CD14-positive monocyte (primary cell): ENCODE data around the gene INPP5A. TPM values are rescaled to one million over a fixed set of nuclear protein-coding genes. Genes with fewer than 3 reads are reported as not detected.

ENCODE experiments used
- DNase-seq, 3 donors: peaks; one replicate each; pipeline ENCODE4 v3.0.0-alpha.2; 2011 to 2022
- H2AFZ ChIP-seq: 2 replicates; pipeline ENCODE4 v1.6.0; 2012; ENCODE audit warnings: mild to moderate bottlenecking, low read depth, low read length, inconsistent platforms; ENCODE audit not compliant: insufficient read depth, poor library complexity, severe bottlenecking
- H3K27ac ChIP-seq, 2 donors: 1 replicate in 1 of 2; 2 replicates in 1 of 2; pipeline ENCODE4 v1.5.1; 2012 to 2013; ENCODE audit warnings: low read length in 2 of 2, control low read depth in 1 of 2, inconsistent platforms in 1 of 2, low read depth in 1 of 2, mild to moderate bottlenecking in 1 of 2
- H3K27me3 ChIP-seq, 2 donors: one replicate each; pipeline versions ENCODE4 v1.6.0 to v1.6.1; 2011 to 2013; ENCODE audit warnings: low read length in 2 of 2; ENCODE audit not compliant: control insufficient read depth in 2 of 2, insufficient read depth in 2 of 2
- H3K36me3 ChIP-seq, 2 donors: replicated peaks in 1 of 2; 1 replicate in 1 of 2; 2 replicates in 1 of 2; pipeline versions ENCODE4 v1.5.1 to v1.6.1; 2012 to 2013; ENCODE audit warnings: low read length in 2 of 2, control low read depth in 1 of 2, inconsistent platforms in 1 of 2, mild to moderate bottlenecking in 1 of 2; ENCODE audit not compliant: insufficient read depth in 2 of 2, control insufficient read depth in 1 of 2
- H3K4me1 ChIP-seq, 2 donors: 1 replicate in 1 of 2; 2 replicates in 1 of 2; pipeline versions ENCODE4 v1.5.1 to v1.6.1; 2012 to 2013; ENCODE audit warnings: low read length in 2 of 2, control low read depth in 1 of 2, inconsistent platforms in 1 of 2, mild to moderate bottlenecking in 1 of 2, moderate library complexity in 1 of 2; ENCODE audit not compliant: insufficient read depth in 2 of 2, control insufficient read depth in 1 of 2
- H3K4me2 ChIP-seq: replicated peaks from 2 replicates; pipeline ENCODE3; 2012; ENCODE audit warnings: low read length, moderate library complexity, mild to moderate bottlenecking; ENCODE audit not compliant: poor library complexity, severe bottlenecking; ENCODE audit errors: extremely low read depth
- H3K4me3 ChIP-seq, 3 experiments: fragments of 200-600 bp in 1 of 3; sonication (generic) in 1 of 3; replicated peaks in 1 of 3; 1 replicate in 2 of 3; 2 replicates in 1 of 3; pipeline ENCODE4 v1.5.1; 2011 to 2013; ENCODE audit warnings: low read length in 3 of 3, mild to moderate bottlenecking in 3 of 3, control low read depth in 2 of 3, low read depth in 2 of 3, inconsistent platforms in 1 of 3, moderate library complexity in 1 of 3
- H3K79me2 ChIP-seq: 2 replicates; pipeline ENCODE4 v1.6.0; 2012; ENCODE audit warnings: mild to moderate bottlenecking, control low read depth, inconsistent platforms, low read length, moderate library complexity; ENCODE audit not compliant: insufficient read depth
- H3K9ac ChIP-seq: 2 replicates; pipeline ENCODE4 v1.6.0; 2017; ENCODE audit warnings: low read length, mild to moderate bottlenecking; ENCODE audit not compliant: insufficient read depth, poor library complexity, severe bottlenecking
- H3K9me3 ChIP-seq, 2 donors: replicated peaks in 1 of 2; 1 replicate in 1 of 2; 2 replicates in 1 of 2; pipeline versions ENCODE4 v1.5.1 to v1.6.1; 2012 to 2013; ENCODE audit warnings: low read length in 2 of 2, control low read depth in 1 of 2; ENCODE audit not compliant: control insufficient read depth in 1 of 2, insufficient read depth in 1 of 2
- H4K20me1 ChIP-seq: 2 replicates; pipeline ENCODE4 v1.6.0; 2012; ENCODE audit warnings: mild to moderate bottlenecking, low read length, control low read depth, moderate library complexity; ENCODE audit not compliant: insufficient read depth
- H3K27ac Mint-ChIP-seq, 7 donors: one replicate each; pipeline ENCODE4 v1.8.0; 2020; ENCODE audit warnings: mild to moderate bottlenecking in 7 of 7, mixed read lengths in 7 of 7, moderate library complexity in 6 of 7, inconsistent platforms in 2 of 7
- H3K27me3 Mint-ChIP-seq, 3 donors: one replicate each; pipeline ENCODE4 v1.8.0; 2021 to 2022; ENCODE audit warnings: low read depth in 3 of 3, mild to moderate bottlenecking in 3 of 3, mixed read lengths in 3 of 3, moderate library complexity in 3 of 3, inconsistent platforms in 1 of 3
- H3K36me3 Mint-ChIP-seq, 2 donors: one replicate each; pipeline ENCODE4 v1.8.0; 2020; ENCODE audit warnings: mixed read lengths in 2 of 2, inconsistent platforms in 1 of 2, mild to moderate bottlenecking in 1 of 2
- H3K4me1 Mint-ChIP-seq: one replicate; pipeline ENCODE4 v1.8.0; 2020; ENCODE audit warnings: mild to moderate bottlenecking, mixed read lengths
- H3K4me3 Mint-ChIP-seq, 2 donors: one replicate each; pipeline ENCODE4 v1.8.0; 2020; ENCODE audit warnings: mild to moderate bottlenecking in 2 of 2, mixed read lengths in 2 of 2, moderate library complexity in 1 of 2
- H3K9me3 Mint-ChIP-seq, 7 donors: one replicate each; pipeline ENCODE4 v1.8.0; 2020 to 2022; ENCODE audit warnings: mixed read lengths in 7 of 7, mild to moderate bottlenecking in 6 of 7, moderate library complexity in 6 of 7, inconsistent platforms in 2 of 7
- WGBS: methylation state at CpG from one replicate; pipeline ENCODE4 v1.1.5; 2013; ENCODE audit warnings: missing lambda C conversion rate; ENCODE audit not compliant: insufficient coverage; 5-methylcytosine and 5-hydroxymethylcytosine counted together
- intact Hi-C, 2 donors: fragments of 100-400 bp; cut with micrococcal nuclease; formaldehyde crosslinking; loops; one replicate each; pipeline versions ENCODE4 v1.15.0 to v1.15.1; 2023
- polyA plus RNA-seq, 3 donors: library from polyadenylated mRNA; depleted of rRNA in 1 of 3; unstranded in 2 of 3; stranded (reverse) in 1 of 3; fragments of 300-500 nt in 2 of 3; fragments of >200 nt in 1 of 3; fragmentation: Illumina TruSeq in 2 of 3; gene quantifications; 1 replicate in 2 of 3; 2 replicates in 1 of 3; pipeline ENCODE4 v1.2.3, GENCODE V29; 2012 to 2021
- TF ChIP-seq, protein P1 (sequence below): fragments of 200-600 bp; IDR thresholded peaks from one replicate; pipeline ENCODE4 v1.8.0; 2022; ENCODE audit warnings: antibody characterized with exemption, mild to moderate bottlenecking

Gene INPP5A
- polyA plus RNA-seq, 3 donors, result 0.87 to 17.2 (median 2.9) TPM

DNA sequence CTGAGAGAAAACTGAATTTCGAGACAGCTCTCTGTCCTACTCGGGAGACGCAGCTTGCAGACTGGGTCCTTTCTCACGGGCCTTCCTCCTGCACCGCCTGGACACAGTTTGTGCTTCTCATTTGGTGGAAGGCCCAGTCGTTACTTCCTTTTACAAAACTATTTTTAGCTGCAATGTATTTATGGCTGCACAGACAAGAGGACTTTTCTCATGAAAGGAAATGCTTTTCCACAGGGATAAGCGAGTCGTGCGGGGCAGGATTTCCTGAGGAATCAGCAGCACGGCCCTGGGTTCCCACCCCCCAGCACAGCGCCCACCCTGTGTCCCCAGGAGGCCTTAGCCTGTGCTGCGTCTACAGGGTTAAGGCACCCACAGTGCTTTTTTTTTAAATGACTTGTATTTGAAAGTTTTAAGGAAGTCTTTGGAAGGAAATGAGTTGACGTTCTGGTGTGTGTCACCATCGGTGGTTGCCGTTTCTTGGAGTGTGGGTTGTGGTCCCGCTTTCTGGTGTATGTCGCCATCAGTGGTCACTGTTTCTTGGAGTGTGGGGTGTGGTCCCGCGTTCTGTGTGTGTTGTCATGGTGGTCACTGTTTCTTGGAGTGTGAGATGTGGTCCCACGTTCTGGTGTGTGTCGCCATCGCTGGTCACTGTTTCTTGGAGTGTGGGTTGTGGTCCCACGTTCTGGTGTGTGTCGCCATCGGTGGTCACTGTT is 50.9 kb downstream of the INPP5A start:
- peaks cover 0 to 6% (median 0%) of the 10 kb centered on the region in 7 donors for H3K9me3 Mint-ChIP-seq
- peaks cover 13% of the 10 kb centered on the region for H4K20me1 ChIP-seq
- peak overlapping the region; percentile 91 to 95 for H3K27ac ChIP-seq
- WGBS, result 0% methylated on average over 22 of the region's 25 CpGs
- peak overlapping the region; percentile 98 to 99 (median 99) for H3K27ac Mint-ChIP-seq
- TF ChIP-seq, protein P1, sequence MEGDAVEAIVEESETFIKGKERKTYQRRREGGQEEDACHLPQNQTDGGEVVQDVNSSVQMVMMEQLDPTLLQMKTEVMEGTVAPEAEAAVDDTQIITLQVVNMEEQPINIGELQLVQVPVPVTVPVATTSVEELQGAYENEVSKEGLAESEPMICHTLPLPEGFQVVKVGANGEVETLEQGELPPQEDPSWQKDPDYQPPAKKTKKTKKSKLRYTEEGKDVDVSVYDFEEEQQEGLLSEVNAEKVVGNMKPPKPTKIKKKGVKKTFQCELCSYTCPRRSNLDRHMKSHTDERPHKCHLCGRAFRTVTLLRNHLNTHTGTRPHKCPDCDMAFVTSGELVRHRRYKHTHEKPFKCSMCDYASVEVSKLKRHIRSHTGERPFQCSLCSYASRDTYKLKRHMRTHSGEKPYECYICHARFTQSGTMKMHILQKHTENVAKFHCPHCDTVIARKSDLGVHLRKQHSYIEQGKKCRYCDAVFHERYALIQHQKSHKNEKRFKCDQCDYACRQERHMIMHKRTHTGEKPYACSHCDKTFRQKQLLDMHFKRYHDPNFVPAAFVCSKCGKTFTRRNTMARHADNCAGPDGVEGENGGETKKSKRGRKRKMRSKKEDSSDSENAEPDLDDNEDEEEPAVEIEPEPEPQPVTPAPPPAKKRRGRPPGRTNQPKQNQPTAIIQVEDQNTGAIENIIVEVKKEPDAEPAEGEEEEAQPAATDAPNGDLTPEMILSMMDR, result no peak
- H3K4me2 ChIP-seq, result peak overlapping the region; percentile 69
- DNase-seq, result peak; percentile 97 to 99 (median 98)
- H3K4me3 Mint-ChIP-seq, result peak overlapping the region; percentile 62 to 83
- H3K27me3 ChIP-seq, result no peaks in the 10 kb centered on the region
- H3K4me1 Mint-ChIP-seq, result peaks cover 83% of the 10 kb centered on the region
- peak overlapping the region; percentile 66 for H3K9ac ChIP-seq
- H3K36me3 Mint-ChIP-seq, result peaks cover 32 to 33% of the 10 kb centered on the region in 2 donors
- intact Hi-C loops, result loop anchor here in 1 of 2 donors (5.0 kb wide), 2 partner anchors 49 to 51 kb away; partner anchors contain the start of gene INPP5A
- H3K27me3 Mint-ChIP-seq, result peaks cover 0 to 24% (median 8%) of the 10 kb centered on the region in 3 donors
- H2AFZ ChIP-seq, result no peak overlapping the region
- H3K4me1 ChIP-seq, result peaks cover 80% of the 10 kb centered on the region in 2 donors
- H3K4me3 ChIP-seq, result peak overlapping the region; percentile 6 to 63 (median 25)
- no peaks in the 10 kb centered on the region for H3K9me3 ChIP-seq
- H3K79me2 ChIP-seq, result peaks cover 83% of the 10 kb centered on the region
- no peaks in the 10 kb centered on the region for H3K36me3 ChIP-seq

DNA sequence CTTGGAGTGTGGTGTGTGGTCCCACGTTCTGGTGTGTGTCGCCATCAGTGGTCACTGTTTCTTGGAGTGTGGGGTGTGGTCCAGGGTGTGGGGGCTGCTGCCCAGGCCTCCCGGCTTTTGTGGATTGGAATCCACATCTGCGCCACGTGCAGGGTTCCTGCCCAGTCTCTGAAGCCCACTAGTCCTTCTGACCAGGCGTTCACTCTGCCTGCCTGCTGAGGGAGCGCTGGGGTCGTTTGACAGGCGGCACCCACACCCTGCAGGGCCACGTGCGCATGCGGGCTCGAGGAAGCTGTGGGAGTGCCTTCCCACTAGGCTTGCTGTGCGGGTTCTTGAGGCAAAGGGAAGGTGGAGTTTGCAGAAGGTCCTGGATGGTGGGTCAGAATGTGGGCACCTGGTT is 51.4 kb downstream of the INPP5A start:
- peak overlapping the region in 2 of 3 experiments; percentile 2 to 36 for H3K4me3 ChIP-seq
- Mint-ChIP-seq H3K27ac (peak overlapping the region; percentile 98 to 99 (median 99)), H3K4me1 (peaks cover 89% of the 10 kb centered on the region), H3K36me3 (peaks cover 30 to 33% of the 10 kb centered on the region in 2 donors), H3K9me3 (peaks cover 0 to 6% (median 0%) of the 10 kb centered on the region in 7 donors), H3K4me3 (peak overlapping the region; percentile 62 to 69), H3K27me3 (peaks cover 0 to 24% (median 8%) of the 10 kb centered on the region in 3 donors)
- peaks cover 83% of the 10 kb centered on the region for H3K79me2 ChIP-seq
- H3K27ac ChIP-seq, result peak overlapping the region; percentile 91 to 95
- peak overlapping the region; percentile 42 for H3K4me2 ChIP-seq
- H3K36me3 ChIP-seq, result no peaks in the 10 kb centered on the region
- H2AFZ ChIP-seq, result no peak overlapping the region
- peak overlapping the region; percentile 66 for H3K9ac ChIP-seq
- peaks cover 19% of the 10 kb centered on the region for H4K20me1 ChIP-seq
- intact Hi-C loops, result loop anchor here in 1 of 2 donors (5.0 kb wide), 2 partner anchors 48 to 52 kb away; partner anchors contain the start of gene INPP5A
- H3K27me3 ChIP-seq, result no peaks in the 10 kb centered on the region
- no peak for DNase-seq
- no peaks in the 10 kb centered on the region for H3K9me3 ChIP-seq
- WGBS, result 2% methylated on average over 14 of the region's 14 CpGs
- TF ChIP-seq, protein P1, result no peak
- peaks cover 85 to 86% of the 10 kb centered on the region in 2 donors for H3K4me1 ChIP-seq
